Colonic mucosa (tissue), 4 donors: ENCODE measurements around the gene WDHD1. TPM values are rescaled to one million over a fixed set of nuclear protein-coding genes. Genes with fewer than 3 reads are reported as not detected.

ENCODE experiments used
- DNase-seq: peaks from one replicate; pipeline ENCODE4 v3.0.0-alpha.2; 2020
- H3K27ac ChIP-seq: fragments of 200-600 bp; one replicate; pipeline ENCODE4 v1.8.0; 2021
- H3K27me3 ChIP-seq: fragments of 200-600 bp; one replicate; pipeline ENCODE4 v1.8.0; 2021
- H3K36me3 ChIP-seq: fragments of 200-600 bp; one replicate; pipeline ENCODE4 v1.8.0; 2021
- H3K4me1 ChIP-seq: fragments of 200-600 bp; one replicate; pipeline ENCODE4 v1.8.0; 2021; ENCODE audit warnings: mild to moderate bottlenecking
- H3K4me3 ChIP-seq: fragments of 200-600 bp; one replicate; pipeline ENCODE4 v1.8.0; 2021
- H3K9ac ChIP-seq, 2 donors: one replicate each; pipeline ENCODE4 v1.7.0; 2013; ENCODE audit warnings: control low read depth in 2 of 2, low read depth in 2 of 2, low read length in 2 of 2
- H3K9me3 ChIP-seq: fragments of 200-600 bp; one replicate; pipeline ENCODE4 v1.8.0; 2021
- intact Hi-C: fragments of 100-400 bp; cut with DNase I; formaldehyde crosslinking; loops from one replicate; pipeline ENCODE4 v1.14.1; 2022
- total RNA-seq, 2 donors: library from RNA; stranded (reverse); fragmentation: NEBNext Ultra II Directional in 1 of 2; extraction: Animal tissue kit (Norgen Biotek cat#: 25700) in 1 of 2; gene quantifications; one replicate each; pipeline ENCODE4 v1.2.1, GENCODE V29; 2021
- TF ChIP-seq, protein P1 (sequence below): fragments of 200-600 bp; IDR thresholded peaks from one replicate; pipeline ENCODE4 v1.8.0; 2022; ENCODE audit warnings: antibody characterized with exemption, mild to moderate bottlenecking
- donor health status: healthy.
- donor health status: DM: no; HTN: no; CAD: no.
- donor health status: DM: no; HTN: no; CAD: no.

WDHD1 gene, protein sequence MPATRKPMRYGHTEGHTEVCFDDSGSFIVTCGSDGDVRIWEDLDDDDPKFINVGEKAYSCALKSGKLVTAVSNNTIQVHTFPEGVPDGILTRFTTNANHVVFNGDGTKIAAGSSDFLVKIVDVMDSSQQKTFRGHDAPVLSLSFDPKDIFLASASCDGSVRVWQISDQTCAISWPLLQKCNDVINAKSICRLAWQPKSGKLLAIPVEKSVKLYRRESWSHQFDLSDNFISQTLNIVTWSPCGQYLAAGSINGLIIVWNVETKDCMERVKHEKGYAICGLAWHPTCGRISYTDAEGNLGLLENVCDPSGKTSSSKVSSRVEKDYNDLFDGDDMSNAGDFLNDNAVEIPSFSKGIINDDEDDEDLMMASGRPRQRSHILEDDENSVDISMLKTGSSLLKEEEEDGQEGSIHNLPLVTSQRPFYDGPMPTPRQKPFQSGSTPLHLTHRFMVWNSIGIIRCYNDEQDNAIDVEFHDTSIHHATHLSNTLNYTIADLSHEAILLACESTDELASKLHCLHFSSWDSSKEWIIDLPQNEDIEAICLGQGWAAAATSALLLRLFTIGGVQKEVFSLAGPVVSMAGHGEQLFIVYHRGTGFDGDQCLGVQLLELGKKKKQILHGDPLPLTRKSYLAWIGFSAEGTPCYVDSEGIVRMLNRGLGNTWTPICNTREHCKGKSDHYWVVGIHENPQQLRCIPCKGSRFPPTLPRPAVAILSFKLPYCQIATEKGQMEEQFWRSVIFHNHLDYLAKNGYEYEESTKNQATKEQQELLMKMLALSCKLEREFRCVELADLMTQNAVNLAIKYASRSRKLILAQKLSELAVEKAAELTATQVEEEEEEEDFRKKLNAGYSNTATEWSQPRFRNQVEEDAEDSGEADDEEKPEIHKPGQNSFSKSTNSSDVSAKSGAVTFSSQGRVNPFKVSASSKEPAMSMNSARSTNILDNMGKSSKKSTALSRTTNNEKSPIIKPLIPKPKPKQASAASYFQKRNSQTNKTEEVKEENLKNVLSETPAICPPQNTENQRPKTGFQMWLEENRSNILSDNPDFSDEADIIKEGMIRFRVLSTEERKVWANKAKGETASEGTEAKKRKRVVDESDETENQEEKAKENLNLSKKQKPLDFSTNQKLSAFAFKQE
- total RNA-seq, result 10 to 100 TPM in 1 of 2 donors, 1 to 10 TPM in 1; 5.8 to 22.6 TPM

DNA sequence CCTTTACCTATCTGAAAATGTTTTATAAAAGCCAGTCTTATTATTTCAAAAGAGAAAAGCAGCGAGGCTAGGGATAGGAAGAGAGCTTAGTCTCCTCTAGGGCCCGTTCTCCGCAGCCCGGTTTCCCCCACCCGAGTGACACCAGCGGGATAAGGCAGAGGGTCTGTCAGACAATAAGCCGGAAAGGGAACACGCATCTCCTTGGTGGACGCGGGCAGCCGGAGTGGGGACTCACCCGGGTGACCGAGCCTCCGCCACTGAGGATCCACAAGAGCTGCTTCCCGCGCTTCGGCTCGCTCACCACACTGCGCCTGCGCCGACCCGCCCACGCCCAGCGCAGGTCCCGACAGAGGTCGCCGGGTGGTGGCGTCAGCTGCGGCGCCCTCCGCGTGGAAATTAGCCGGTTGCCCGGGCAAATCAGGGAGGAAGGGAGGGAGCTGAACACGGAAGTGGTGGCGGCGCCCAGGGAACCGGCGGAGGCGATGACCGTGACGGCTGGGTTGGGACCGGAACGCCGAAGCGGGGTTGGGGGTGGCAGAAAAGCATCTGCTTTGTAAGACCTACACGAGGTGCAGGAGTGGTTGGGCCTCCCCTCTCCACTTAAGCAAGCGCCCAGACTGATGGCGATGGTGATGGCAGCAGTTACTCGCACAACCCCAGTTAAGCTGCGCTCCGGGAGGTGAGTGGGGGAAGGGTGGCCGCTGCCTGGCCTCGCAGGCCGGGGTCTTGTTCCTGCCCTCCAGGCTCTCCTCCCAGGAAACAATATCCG lies at the start of gene WDHD1, which contains the start of gene SOCS4:
WDHD1 (minus strand) TSS at position 307 of the 769 bp plus-strand sequence. CDS start 312 bp downstream, outside the sequence.
SOCS4 (plus strand) TSS at position 444 of the 769 bp plus-strand sequence. CDS start 15,806 bp downstream, outside the sequence.
- Histone ChIP-seq H3K4me1 (no peaks in the 10 kb centered on the region), H3K36me3 (no peaks in the 10 kb centered on the region), H3K4me3 (peak within 1 kb of the TSS; percentile 86), H3K27me3 (no peaks in the 10 kb centered on the region), H3K9ac (peak within 1 kb of the TSS; percentile 70 to 86), H3K9me3 (no peaks in the 10 kb centered on the region), H3K27ac (peak within 1 kb of the TSS; percentile 82)
- TF ChIP-seq, protein P1, sequence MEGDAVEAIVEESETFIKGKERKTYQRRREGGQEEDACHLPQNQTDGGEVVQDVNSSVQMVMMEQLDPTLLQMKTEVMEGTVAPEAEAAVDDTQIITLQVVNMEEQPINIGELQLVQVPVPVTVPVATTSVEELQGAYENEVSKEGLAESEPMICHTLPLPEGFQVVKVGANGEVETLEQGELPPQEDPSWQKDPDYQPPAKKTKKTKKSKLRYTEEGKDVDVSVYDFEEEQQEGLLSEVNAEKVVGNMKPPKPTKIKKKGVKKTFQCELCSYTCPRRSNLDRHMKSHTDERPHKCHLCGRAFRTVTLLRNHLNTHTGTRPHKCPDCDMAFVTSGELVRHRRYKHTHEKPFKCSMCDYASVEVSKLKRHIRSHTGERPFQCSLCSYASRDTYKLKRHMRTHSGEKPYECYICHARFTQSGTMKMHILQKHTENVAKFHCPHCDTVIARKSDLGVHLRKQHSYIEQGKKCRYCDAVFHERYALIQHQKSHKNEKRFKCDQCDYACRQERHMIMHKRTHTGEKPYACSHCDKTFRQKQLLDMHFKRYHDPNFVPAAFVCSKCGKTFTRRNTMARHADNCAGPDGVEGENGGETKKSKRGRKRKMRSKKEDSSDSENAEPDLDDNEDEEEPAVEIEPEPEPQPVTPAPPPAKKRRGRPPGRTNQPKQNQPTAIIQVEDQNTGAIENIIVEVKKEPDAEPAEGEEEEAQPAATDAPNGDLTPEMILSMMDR, result no peak
- intact Hi-C loops, result no loop called here
- peak; percentile 96 for DNase-seq

DNA sequence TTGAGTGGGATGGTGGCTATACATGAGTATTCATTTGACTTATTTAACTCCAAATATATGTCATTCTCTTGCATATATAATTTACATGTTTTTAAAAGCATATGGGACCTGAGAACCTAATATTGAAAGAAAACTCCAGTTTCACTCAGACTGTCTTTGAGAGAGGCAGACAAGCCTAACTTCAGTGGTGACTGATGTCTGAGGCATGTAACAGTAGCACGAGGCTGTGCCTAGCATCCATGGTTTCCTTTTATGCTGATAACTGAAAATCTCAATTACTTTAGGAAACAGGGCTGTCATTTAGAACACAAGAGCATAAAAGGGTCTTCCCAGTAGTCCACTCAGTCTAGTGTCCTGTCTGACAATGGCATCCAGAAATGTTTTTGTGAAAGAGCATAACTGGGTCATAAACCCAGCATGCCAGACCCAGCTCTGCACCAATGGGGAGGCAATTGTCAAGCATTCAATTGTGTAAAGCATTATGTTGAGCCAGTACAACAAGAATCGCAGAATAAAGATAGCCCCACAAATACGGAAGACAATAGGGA lies 48.8 kb upstream of the WDHD1 start:
- TF ChIP-seq, protein P1, result no peak
- Histone ChIP-seq H3K4me3 (no peak overlapping the region), H3K27me3 (no peaks in the 10 kb centered on the region), H3K4me1 (no peaks in the 10 kb centered on the region), H3K36me3 (no peaks in the 10 kb centered on the region), H3K27ac (no peak overlapping the region), H3K9ac (peak overlapping the region in 1 of 2 donors; percentile 26), H3K9me3 (no peaks in the 10 kb centered on the region)
- intact Hi-C loops, result no loop called here
- no peak for DNase-seq

DNA sequence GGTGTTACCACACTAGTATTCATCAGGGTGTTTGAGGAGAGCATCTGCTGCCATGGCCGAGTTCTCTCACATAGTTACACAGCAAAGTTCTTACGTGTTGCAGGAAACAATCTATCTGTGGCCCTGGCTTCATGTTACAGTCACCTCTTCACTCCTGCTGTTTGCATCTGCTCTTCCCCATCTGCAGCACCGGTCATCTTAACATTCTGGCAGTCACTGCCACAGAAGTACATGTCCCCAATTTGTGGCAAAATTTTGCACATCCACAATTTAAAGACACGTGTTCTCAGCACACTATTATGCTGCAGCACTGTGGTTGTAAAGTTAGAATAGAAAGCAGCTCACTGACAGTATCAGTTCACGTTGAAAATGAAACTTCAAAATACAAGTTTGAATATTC lies 47.8 kb upstream of the WDHD1 start:
- no peaks in the 10 kb centered on the region for H3K36me3 ChIP-seq
- H3K9me3 ChIP-seq, result no peaks in the 10 kb centered on the region
- intact Hi-C loops, result no loop called here
- no peaks in the 10 kb centered on the region for H3K4me1 ChIP-seq
- H3K9ac ChIP-seq, result no peak overlapping the region
- DNase-seq, result no peak
- H3K4me3 ChIP-seq, result no peak overlapping the region
- H3K27me3 ChIP-seq, result no peaks in the 10 kb centered on the region
- TF ChIP-seq, protein P1, result no peak
- H3K27ac ChIP-seq, result no peak overlapping the region

DNA sequence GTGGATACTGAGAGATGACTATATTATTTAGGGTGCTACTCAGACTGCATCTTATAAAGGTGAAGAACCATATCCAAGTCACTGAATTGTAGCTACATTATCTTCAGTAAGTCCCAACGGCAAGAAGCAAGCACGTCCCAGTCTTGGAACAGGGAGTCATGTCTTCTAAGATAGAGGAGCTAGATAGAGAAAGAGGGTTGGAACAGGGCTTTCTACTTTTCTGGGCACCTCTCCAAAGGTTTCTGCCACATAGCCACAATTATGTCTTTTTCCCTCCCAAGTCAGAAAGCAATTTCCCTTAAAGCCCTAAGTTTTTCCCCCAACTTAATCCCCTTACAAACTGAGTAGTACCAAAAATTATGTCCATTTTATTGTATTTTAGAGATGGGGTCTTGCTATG lies 47.0 kb upstream of the WDHD1 start:
- Histone ChIP-seq H3K27me3 (no peaks in the 10 kb centered on the region), H3K27ac (no peak overlapping the region), H3K4me3 (no peak overlapping the region), H3K4me1 (no peaks in the 10 kb centered on the region), H3K9ac (no peak overlapping the region), H3K9me3 (no peaks in the 10 kb centered on the region), H3K36me3 (no peaks in the 10 kb centered on the region)
- intact Hi-C loops, result no loop called here
- DNase-seq, result no peak
- TF ChIP-seq, protein P1, result no peak
